Astrocyte (in vitro differentiated cells and primary cell): ENCODE data around the gene LRMDA. TPM values are rescaled to one million over a fixed set of nuclear protein-coding genes. Genes with fewer than 3 reads are reported as not detected.
A peak's percentile ranks its signal among the peaks of the same experiment; 100 is the strongest.

ENCODE experiments used
- DNase-seq: peaks from one replicate; pipeline ENCODE4 v3.0.0-alpha.2; 2010; ENCODE audit warnings: low read depth
- FAIRE-seq: peaks from 2 replicates; lab custom pipeline; 2011; peaks lifted over from hg19 to GRCh38; lab: Jason Lieb, UNC
- H2AFZ ChIP-seq: 2 replicates; pipeline ENCODE4 v1.6.0; 2012; ENCODE audit warnings: low read depth, low read length, inconsistent platforms
- H3K27ac ChIP-seq: 2 replicates; pipeline ENCODE4 v1.5.1; 2011; ENCODE audit warnings: low read depth, low read length, inconsistent platforms
- H3K27me3 ChIP-seq: 2 replicates; pipeline ENCODE4 v1.6.0; 2011; ENCODE audit warnings: low read length, inconsistent platforms; ENCODE audit not compliant: insufficient read depth
- H3K36me3 ChIP-seq: 2 replicates; pipeline ENCODE4 v1.5.1; 2011; ENCODE audit warnings: low read length, inconsistent platforms; ENCODE audit not compliant: insufficient read depth
- H3K4me1 ChIP-seq: 2 replicates; pipeline ENCODE4 v1.5.1; 2011; ENCODE audit warnings: low read length, inconsistent platforms; ENCODE audit not compliant: insufficient read depth
- H3K4me2 ChIP-seq: 2 replicates; pipeline ENCODE4 v1.6.0; 2012; ENCODE audit warnings: low read length, inconsistent platforms
- H3K4me3 ChIP-seq: 2 replicates; pipeline ENCODE4 v1.5.1; 2011; ENCODE audit warnings: low read depth, mild to moderate bottlenecking, low read length, inconsistent platforms; ENCODE audit not compliant: insufficient read depth
- H3K79me2 ChIP-seq: 2 replicates; pipeline ENCODE4 v1.6.0; 2012; ENCODE audit warnings: mild to moderate bottlenecking, low read length, inconsistent platforms; ENCODE audit not compliant: insufficient read depth
- H3K9ac ChIP-seq: 2 replicates; pipeline ENCODE4 v1.6.0; 2012; ENCODE audit warnings: mild to moderate bottlenecking, low read length, inconsistent platforms
- H3K9me3 ChIP-seq: 2 replicates; pipeline ENCODE4 v1.5.1; 2012; ENCODE audit warnings: low read depth, mild to moderate bottlenecking, low read length, inconsistent platforms; ENCODE audit not compliant: insufficient read depth
- H4K20me1 ChIP-seq: 2 replicates; pipeline ENCODE4 v1.6.0; 2012; ENCODE audit warnings: low read length, inconsistent platforms; ENCODE audit not compliant: insufficient read depth
- H3K27ac Mint-ChIP-seq: one replicate; pipeline ENCODE4 v1.8.0; 2021; ENCODE audit warnings: mild to moderate bottlenecking, mixed read lengths; ENCODE audit not compliant: unreplicated experiment
- H3K27me3 Mint-ChIP-seq: one replicate; pipeline ENCODE4 v1.8.0; 2021; ENCODE audit warnings: low read depth, mixed read lengths; ENCODE audit not compliant: unreplicated experiment
- H3K36me3 Mint-ChIP-seq: one replicate; pipeline ENCODE4 v1.8.0; 2021; ENCODE audit warnings: low read depth, mixed read lengths; ENCODE audit not compliant: unreplicated experiment
- H3K4me1 Mint-ChIP-seq: one replicate; pipeline ENCODE4 v1.8.0; 2021; ENCODE audit warnings: low read depth, mixed read lengths; ENCODE audit not compliant: unreplicated experiment
- H3K4me3 Mint-ChIP-seq: one replicate; pipeline ENCODE4 v1.8.0; 2021; ENCODE audit warnings: mild to moderate bottlenecking, moderate library complexity, mixed read lengths; ENCODE audit not compliant: unreplicated experiment
- H3K9me3 Mint-ChIP-seq: one replicate; pipeline ENCODE4 v1.8.0; 2021; ENCODE audit warnings: mild to moderate bottlenecking, mixed read lengths; ENCODE audit not compliant: unreplicated experiment
- EZH2 ChIP-seq: IDR thresholded peaks from 2 replicates; pipeline ENCODE4 v1.6.1; 2012; ENCODE audit warnings: mild to moderate bottlenecking, low read length, inconsistent platforms; ENCODE audit not compliant: insufficient read depth
- total RNA-seq: library from RNA; stranded (reverse); gene quantifications from 2 replicates; pipeline ENCODE4 v1.2.1, GENCODE V29; 2021
- TF ChIP-seq, protein P1 (sequence below): IDR thresholded peaks from 2 replicates; pipeline ENCODE4 v1.5.1; 2011; ENCODE audit warnings: low read depth, mild to moderate bottlenecking, inconsistent platforms, low read length, moderate library complexity; ENCODE audit not compliant: insufficient read depth

Gene LRMDA
- total RNA-seq, 1 donor from 2014 or later: 2.7 TPM

- Mint-ChIP-seq H3K4me3 (no peak overlapping the region), H3K4me1 (no peaks in the 10 kb centered on the region), H3K36me3 (no peaks in the 10 kb centered on the region), H3K27ac (no peak overlapping the region), H3K27me3 (peaks cover 3% of the 10 kb centered on the region), H3K9me3 (peaks cover 26% of the 10 kb centered on the region)
- Histone ChIP-seq H3K4me1 (no peaks in the 10 kb centered on the region), H3K36me3 (no peaks in the 10 kb centered on the region), H4K20me1 (no peaks in the 10 kb centered on the region), H3K4me3 (no peak overlapping the region), H2AFZ (no peak overlapping the region), H3K4me2 (no peak overlapping the region), H3K27ac (no peak overlapping the region), H3K27me3 (no peaks in the 10 kb centered on the region), H3K9me3 (peaks cover 6% of the 10 kb centered on the region), H3K9ac (no peak overlapping the region), H3K79me2 (no peaks in the 10 kb centered on the region)
- DNase-seq (no peak), FAIRE-seq (no peak)
- TF ChIP-seq, protein P1, sequence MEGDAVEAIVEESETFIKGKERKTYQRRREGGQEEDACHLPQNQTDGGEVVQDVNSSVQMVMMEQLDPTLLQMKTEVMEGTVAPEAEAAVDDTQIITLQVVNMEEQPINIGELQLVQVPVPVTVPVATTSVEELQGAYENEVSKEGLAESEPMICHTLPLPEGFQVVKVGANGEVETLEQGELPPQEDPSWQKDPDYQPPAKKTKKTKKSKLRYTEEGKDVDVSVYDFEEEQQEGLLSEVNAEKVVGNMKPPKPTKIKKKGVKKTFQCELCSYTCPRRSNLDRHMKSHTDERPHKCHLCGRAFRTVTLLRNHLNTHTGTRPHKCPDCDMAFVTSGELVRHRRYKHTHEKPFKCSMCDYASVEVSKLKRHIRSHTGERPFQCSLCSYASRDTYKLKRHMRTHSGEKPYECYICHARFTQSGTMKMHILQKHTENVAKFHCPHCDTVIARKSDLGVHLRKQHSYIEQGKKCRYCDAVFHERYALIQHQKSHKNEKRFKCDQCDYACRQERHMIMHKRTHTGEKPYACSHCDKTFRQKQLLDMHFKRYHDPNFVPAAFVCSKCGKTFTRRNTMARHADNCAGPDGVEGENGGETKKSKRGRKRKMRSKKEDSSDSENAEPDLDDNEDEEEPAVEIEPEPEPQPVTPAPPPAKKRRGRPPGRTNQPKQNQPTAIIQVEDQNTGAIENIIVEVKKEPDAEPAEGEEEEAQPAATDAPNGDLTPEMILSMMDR: no peak
- TF ChIP-seq EZH2: no peak
Measured at GRCh38 chr10:76070916-76071315, 639.5 kb downstream of the LRMDA start.

- Mint-ChIP-seq H3K27ac (no peak overlapping the region), H3K36me3 (no peaks in the 10 kb centered on the region)
- H3K4me3 ChIP-seq: no peak overlapping the region
Measured at GRCh38 chr10:76071653-76072365, 640.4 kb downstream of the LRMDA start.

More at GRCh38 chr10:76071653-76072365, 640.4 kb downstream of the LRMDA start:
- Mint-ChIP-seq H3K27me3 (peaks cover 3% of the 10 kb centered on the region), H3K4me3 (no peak overlapping the region), H3K9me3 (peaks cover 23% of the 10 kb centered on the region), H3K4me1 (no peaks in the 10 kb centered on the region)
- Histone ChIP-seq H3K9ac (no peak overlapping the region), H3K9me3 (peaks cover 6% of the 10 kb centered on the region), H4K20me1 (no peaks in the 10 kb centered on the region), H3K27me3 (no peaks in the 10 kb centered on the region), H3K79me2 (no peaks in the 10 kb centered on the region), H3K36me3 (no peaks in the 10 kb centered on the region), H2AFZ (no peak overlapping the region), H3K27ac (no peak overlapping the region), H3K4me2 (no peak overlapping the region), H3K4me1 (no peaks in the 10 kb centered on the region)
- TF ChIP-seq, protein P1: no peak
- no peak for TF ChIP-seq EZH2
- DNase-seq (peak; percentile 28), FAIRE-seq (no peak)
